Spleen (tissue), 11 donors: ENCODE measurements around the gene KIAA1191. TPM values are rescaled to one million over a fixed set of nuclear protein-coding genes. Genes with fewer than 3 reads are reported as not detected.
A peak's percentile ranks its signal among the peaks of the same experiment; 100 is the strongest.

Experiments used
- DNase-seq: peaks from one replicate; pipeline ENCODE4 v3.0.0-alpha.2; 2020
- H3K27ac ChIP-seq, 8 donors: fragments of 200-600 bp; sonication (generic) in 7 of 8; 1 replicate in 4 of 8; 2 replicates in 4 of 8; pipeline versions ENCODE4 v1.5.0 to v1.8.0; 2016 to 2021; ENCODE audit warnings: inconsistent platforms in 4 of 8, mild to moderate bottlenecking in 4 of 8, moderate library complexity in 1 of 8
- H3K27me3 ChIP-seq, 7 donors: fragments of 200-600 bp; sonication (generic) in 6 of 7; replicated peaks in 1 of 7; 1 replicate in 4 of 7; 2 replicates in 3 of 7; pipeline versions ENCODE4 v1.5.0 to v1.8.0; 2016 to 2021; ENCODE audit warnings: inconsistent platforms in 3 of 7, mild to moderate bottlenecking in 1 of 7
- H3K36me3 ChIP-seq, 6 donors: fragments of 200-600 bp; sonication (generic) in 5 of 6; 1 replicate in 4 of 6; 2 replicates in 2 of 6; pipeline versions ENCODE4 v1.5.0 to v1.8.0; 2016 to 2021; ENCODE audit warnings: inconsistent platforms in 2 of 6
- H3K4me1 ChIP-seq, 6 donors: fragments of 200-600 bp; sonication (generic) in 5 of 6; 1 replicate in 3 of 6; 2 replicates in 3 of 6; pipeline versions ENCODE4 v1.5.0 to v1.8.0; 2016 to 2021; ENCODE audit warnings: inconsistent platforms in 3 of 6
- H3K4me3 ChIP-seq, 8 donors: fragments of 200-600 bp; sonication (generic) in 7 of 8; 1 replicate in 4 of 8; 2 replicates in 4 of 8; pipeline versions ENCODE4 v1.5.0 to v1.8.0; 2016 to 2021; ENCODE audit warnings: inconsistent platforms in 4 of 8, mild to moderate bottlenecking in 4 of 8, moderate library complexity in 2 of 8
- H3K9me3 ChIP-seq, 8 donors: fragments of 200-600 bp; sonication (generic) in 7 of 8; 1 replicate in 4 of 8; 2 replicates in 4 of 8; pipeline versions ENCODE4 v1.5.0 to v1.8.0; 2016 to 2021; ENCODE audit warnings: inconsistent platforms in 4 of 8
- POLR2A ChIP-seq, 3 donors: fragments of 450-650 bp; IDR thresholded peaks; one replicate each; pipeline ENCODE4 v1.5.1; 2017; ENCODE audit warnings: antibody characterized with exemption in 3 of 3, mild to moderate bottlenecking in 1 of 3
- POLR2AphosphoS5 ChIP-seq, 3 donors: sonication (generic); formaldehyde crosslinking; IDR thresholded peaks; one replicate each; pipeline ENCODE4 v1.5.1; 2017; ENCODE audit warnings: antibody characterized with exemption in 3 of 3
- WGBS, 5 donors: extraction: QIAGEN DNeasy Blood & Tissue Kit in 3 of 5; methylation state at CpG; one replicate each; pipeline versions ENCODE4 v1.1.5 to v1.1.7; 2013 to 2018; 5-methylcytosine and 5-hydroxymethylcytosine counted together
- intact Hi-C: fragments of 100-400 bp; cut with DNase I; formaldehyde crosslinking; loops from one replicate; pipeline ENCODE4 v1.15.0; 2023; ENCODE audit warnings: low total_unique reads
- polyA plus RNA-seq, 3 donors: library from polyadenylated mRNA; stranded (reverse); fragments of 200-250 nt; gene quantifications; one replicate each; pipeline ENCODE4 v1.2.1, GENCODE V29; 2013
- total RNA-seq, 7 donors: library from RNA; depleted of rRNA in 3 of 7; stranded (reverse); fragments of >200 nt in 3 of 7; fragmentation: NEBNext Ultra II Directional in 4 of 7; extraction: Animal tissue kit (Norgen Biotek cat#: 25700) in 4 of 7; gene quantifications; one replicate each; pipeline versions ENCODE4 v1.1.0 to v1.2.1, GENCODE V29; 2016 to 2021
- TF ChIP-seq, protein P1 (sequence below), 11 experiments: fragments of 200-600 bp in 7 of 11; fragments of 450-650 bp in 4 of 11; sonication (generic) in 4 of 11; IDR thresholded peaks in 8 of 11; conservative IDR thresholded peaks in 3 of 11; 1 replicate in 7 of 11; 2 replicates in 4 of 11; pipeline versions ENCODE4 v1.4.0 to v1.8.0; 2016 to 2021; ENCODE audit warnings: antibody characterized with exemption in 11 of 11, inconsistent platforms in 4 of 11, mild to moderate bottlenecking in 1 of 11
- donor health status: healthy with polysubstance abuse.
- donor health status: DM: no; HTN: no; CAD: no; lungs with moderate emphysema.
- donor health status: DM: no; HTN: no; CAD: no.
- donor health status: Bipolar disorder and iron deficiency.
- donor health status: healthy.
- donor health status: DM: no; HTN: no; CAD: no.
- donor health status: DM: yes; HTN: yes; CAD: no.

Gene KIAA1191
- total and polyA plus RNA-seq, 10 donors: 24.4 to 99.0 (median 69.4) TPM

DNA sequence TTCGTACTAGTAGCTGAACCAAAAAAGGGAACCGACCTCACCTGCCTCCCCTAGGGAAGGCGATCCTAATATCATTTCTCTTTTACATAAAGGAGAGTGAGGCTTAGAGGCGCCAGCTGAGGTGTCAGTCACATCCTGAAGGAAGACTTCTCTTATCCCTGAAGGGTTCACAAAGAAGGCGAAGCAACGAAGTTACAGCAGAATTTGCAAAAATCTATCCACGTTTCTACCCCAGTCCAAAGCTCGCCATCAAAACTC lies 598 bp upstream of the KIAA1191 start:
- intact Hi-C loops: no loop called here
- Histone ChIP-seq H3K4me1 (peaks cover 25 to 77% (median 50%) of the 10 kb centered on the region in 6 donors), H3K4me3 (peak overlapping the region; percentile 63 to 93 (median 82)), H3K36me3 (peaks cover 0 to 26% (median 5%) of the 10 kb centered on the region in 6 donors), H3K27me3 (peaks cover 0 to 18% (median 0%) of the 10 kb centered on the region in 7 donors), H3K27ac (peak overlapping the region; percentile 69 to 91 (median 84)), H3K9me3 (no peaks in the 10 kb centered on the region)
- 47 to 53% (median 49%) methylated on average over 8 of the region's 8 CpGs for WGBS, 5 donors
- TF ChIP-seq POLR2A (IDR thresholded peaks at IDR 0.05): no peak
- no peak for TF ChIP-seq POLR2AphosphoS5 (IDR thresholded peaks at IDR 0.05)
- TF ChIP-seq, protein P1, sequence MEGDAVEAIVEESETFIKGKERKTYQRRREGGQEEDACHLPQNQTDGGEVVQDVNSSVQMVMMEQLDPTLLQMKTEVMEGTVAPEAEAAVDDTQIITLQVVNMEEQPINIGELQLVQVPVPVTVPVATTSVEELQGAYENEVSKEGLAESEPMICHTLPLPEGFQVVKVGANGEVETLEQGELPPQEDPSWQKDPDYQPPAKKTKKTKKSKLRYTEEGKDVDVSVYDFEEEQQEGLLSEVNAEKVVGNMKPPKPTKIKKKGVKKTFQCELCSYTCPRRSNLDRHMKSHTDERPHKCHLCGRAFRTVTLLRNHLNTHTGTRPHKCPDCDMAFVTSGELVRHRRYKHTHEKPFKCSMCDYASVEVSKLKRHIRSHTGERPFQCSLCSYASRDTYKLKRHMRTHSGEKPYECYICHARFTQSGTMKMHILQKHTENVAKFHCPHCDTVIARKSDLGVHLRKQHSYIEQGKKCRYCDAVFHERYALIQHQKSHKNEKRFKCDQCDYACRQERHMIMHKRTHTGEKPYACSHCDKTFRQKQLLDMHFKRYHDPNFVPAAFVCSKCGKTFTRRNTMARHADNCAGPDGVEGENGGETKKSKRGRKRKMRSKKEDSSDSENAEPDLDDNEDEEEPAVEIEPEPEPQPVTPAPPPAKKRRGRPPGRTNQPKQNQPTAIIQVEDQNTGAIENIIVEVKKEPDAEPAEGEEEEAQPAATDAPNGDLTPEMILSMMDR (IDR thresholded peaks at IDR 0.05 in 8 of 11, conservative IDR thresholded peaks at IDR 0.05 in 3 of 11): no peak
- DNase-seq: no peak

DNA sequence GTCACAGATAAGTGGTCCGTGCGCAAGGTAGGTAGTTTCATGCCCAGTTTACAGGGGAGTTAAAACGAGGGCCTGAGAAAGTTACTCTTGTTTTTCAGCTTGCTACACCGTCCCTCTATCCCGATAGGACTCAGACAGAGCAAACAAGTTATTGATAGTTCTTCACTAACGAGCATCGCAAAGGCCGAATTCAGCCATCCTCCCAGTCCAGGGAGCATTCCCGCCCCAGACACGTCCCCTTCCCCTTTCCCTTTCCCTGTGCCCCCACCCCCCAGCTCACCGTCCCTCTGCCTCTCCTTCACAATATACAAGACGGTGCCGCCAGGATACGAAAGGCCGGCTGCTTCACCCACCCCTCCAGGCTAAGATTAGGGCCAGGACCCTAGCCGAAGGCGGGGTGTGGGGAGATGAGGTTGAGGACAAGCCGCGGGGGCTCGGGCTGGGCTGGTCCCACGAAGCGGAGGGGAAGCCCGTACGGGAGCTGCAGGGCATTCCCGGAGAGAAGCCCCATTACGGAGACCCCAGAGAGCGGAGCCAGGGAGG lies 599 bp downstream of the KIAA1191 start:
- Histone ChIP-seq H3K4me1 (peaks cover 22 to 81% (median 45%) of the 10 kb centered on the region in 6 donors), H3K27me3 (peaks cover 0 to 13% (median 0%) of the 10 kb centered on the region in 7 donors), H3K4me3 (peak overlapping the region; percentile 63 to 93 (median 82)), H3K9me3 (no peaks in the 10 kb centered on the region), H3K27ac (peak overlapping the region; percentile 69 to 91 (median 84)), H3K36me3 (peaks cover 0 to 38% (median 12%) of the 10 kb centered on the region in 6 donors)
- TF ChIP-seq, protein P1 (IDR thresholded peaks at IDR 0.05 in 8 of 11, conservative IDR thresholded peaks at IDR 0.05 in 3 of 11): no peak
- TF ChIP-seq POLR2A (IDR thresholded peaks at IDR 0.05): no peak
- TF ChIP-seq POLR2AphosphoS5 (IDR thresholded peaks at IDR 0.05): no peak
- 2 to 3% (median 2%) methylated on average over 16 to 27 of the region's 27 CpGs for WGBS, 5 donors
- DNase-seq: no peak
- intact Hi-C loops: no loop called here

DNA sequence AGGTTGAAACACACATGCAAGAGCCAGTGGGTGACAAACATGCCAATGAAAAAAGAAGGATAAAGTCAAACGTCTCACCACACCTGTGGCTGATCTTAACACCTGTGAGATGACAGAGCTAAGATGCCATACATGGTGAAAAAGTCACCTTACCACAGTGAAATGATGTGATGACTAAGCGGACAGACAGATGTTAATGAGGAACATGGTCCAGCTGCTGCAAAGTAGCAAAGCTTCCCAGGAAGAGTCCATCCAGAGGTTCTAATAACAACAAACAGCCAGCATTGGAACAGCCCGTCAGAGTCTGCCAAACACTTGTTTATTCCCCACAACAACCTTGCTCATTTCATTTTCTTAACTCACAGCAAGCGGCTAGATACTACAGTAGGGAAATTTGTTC lies 1.9 kb downstream of the KIAA1191 start:
- WGBS, 5 donors: 60 to 85% (median 74%) methylated on average over 4 of the region's 4 CpGs
- H3K27me3 ChIP-seq: no peaks in the 10 kb centered on the region
- no peaks in the 10 kb centered on the region for H3K9me3 ChIP-seq
- peaks cover 19 to 76% (median 38%) of the 10 kb centered on the region in 6 donors for H3K4me1 ChIP-seq
- DNase-seq: no peak
- intact Hi-C loops: no loop called here
- H3K4me3 ChIP-seq: peak overlapping the region in 2 of 8 donors; percentile 80 to 83
- peaks cover 0 to 51% (median 21%) of the 10 kb centered on the region in 6 donors for H3K36me3 ChIP-seq
- TF ChIP-seq POLR2AphosphoS5 (IDR thresholded peaks at IDR 0.05) (no peak), POLR2A (IDR thresholded peaks at IDR 0.05) (no peak)
- TF ChIP-seq, protein P1 (IDR thresholded peaks at IDR 0.05 in 8 of 11, conservative IDR thresholded peaks at IDR 0.05 in 3 of 11): no peak
- no peak overlapping the region for H3K27ac ChIP-seq

DNA sequence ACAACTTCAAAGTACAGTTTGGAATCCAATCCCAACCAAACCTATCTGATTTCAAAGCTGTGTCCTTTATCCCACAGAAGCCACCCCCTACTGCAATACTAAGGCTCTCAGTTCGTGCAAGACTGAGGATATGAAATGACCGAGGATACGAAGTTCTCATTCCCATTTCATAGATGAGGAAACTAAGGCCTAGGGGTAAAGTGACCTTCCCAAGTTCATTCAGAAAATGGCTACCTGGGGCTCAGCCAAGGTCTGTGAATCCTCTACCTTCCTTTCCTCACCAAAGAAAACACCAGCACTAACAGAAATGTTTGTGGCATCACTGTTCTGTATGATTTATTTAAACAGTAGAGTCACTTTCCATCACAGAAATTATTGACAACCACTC lies 5.4 kb downstream of the KIAA1191 start:
- 91 to 96% (median 92%) methylated on average over 3 of the region's 3 CpGs for WGBS, 5 donors

More for the DNA sequence above, 5.4 kb downstream of the KIAA1191 start:
- peaks cover 0 to 86% (median 53%) of the 10 kb centered on the region in 6 donors for H3K36me3 ChIP-seq
- intact Hi-C loops: no loop called here
- H3K4me1 ChIP-seq: peaks cover 14 to 56% (median 27%) of the 10 kb centered on the region in 6 donors
- no peaks in the 10 kb centered on the region for H3K9me3 ChIP-seq
- DNase-seq: no peak
- H3K27me3 ChIP-seq: no peaks in the 10 kb centered on the region
- H3K27ac ChIP-seq: no peak overlapping the region
- no peak for TF ChIP-seq POLR2AphosphoS5 (IDR thresholded peaks at IDR 0.05)
- TF ChIP-seq, protein P1 (IDR thresholded peaks at IDR 0.05 in 8 of 11, conservative IDR thresholded peaks at IDR 0.05 in 3 of 11): no peak
- TF ChIP-seq POLR2A (IDR thresholded peaks at IDR 0.05): no peak
- H3K4me3 ChIP-seq: no peak overlapping the region
